ENCODE measurements around the gene TUBA8.
"Not testable (repeated sequence)": the region's sequence is repeated elsewhere in the genome, so short reads cannot be mapped to it uniquely, and the experiment has no call there.

Gene TUBA8

DNA sequence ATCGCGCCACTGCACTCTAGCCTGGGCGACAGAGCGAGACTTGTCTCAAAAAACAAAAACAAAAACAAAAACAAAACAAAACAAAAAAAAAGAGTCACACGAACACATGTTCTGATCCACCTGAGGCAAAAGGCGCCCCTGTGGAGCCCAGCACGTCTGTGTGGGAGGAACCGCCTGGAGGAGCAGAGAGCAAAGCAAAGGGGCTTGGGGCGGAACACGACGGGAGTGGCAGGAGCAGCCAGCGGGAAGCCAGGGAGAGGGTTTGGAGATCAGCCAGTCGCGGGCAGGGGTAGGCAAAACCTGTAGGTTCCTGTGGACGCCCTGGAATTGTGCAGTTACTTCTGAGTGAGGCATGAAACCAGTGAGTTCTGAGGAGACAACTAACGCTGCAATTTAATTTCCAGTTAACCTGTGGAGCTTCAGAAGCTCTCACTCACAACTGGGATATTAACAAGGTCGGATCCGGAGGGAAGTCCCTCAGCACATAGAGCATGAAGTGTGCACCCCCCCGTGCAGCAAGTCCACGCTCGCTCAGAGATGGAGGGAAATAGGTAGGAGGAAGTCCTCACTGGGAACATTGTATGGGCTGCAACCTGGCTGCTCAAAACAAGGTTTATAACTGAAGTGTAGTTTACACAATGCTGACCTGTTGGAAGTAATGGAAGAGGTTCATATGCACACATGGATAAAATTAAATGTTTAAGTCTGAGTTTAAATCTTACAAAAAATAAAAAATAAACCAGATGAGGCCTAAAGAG lies 26.1 kb downstream of the TUBA8 start:
- Mint-ChIP-seq H3K4me1 (no peaks in the 10 kb centered on the region), H3K9me3 (peaks cover 14% of the 10 kb centered on the region), H3K36me3 (ENCODE audit: low read depth) (peaks cover 11% of the 10 kb centered on the region), H3K27me3 (ENCODE audit: low read depth, poor library complexity) (peaks cover 8% of the 10 kb centered on the region), H3K4me3 (no peak overlapping the region), H3K27ac (no peak overlapping the region)
- TF ChIP-seq, protein P1, sequence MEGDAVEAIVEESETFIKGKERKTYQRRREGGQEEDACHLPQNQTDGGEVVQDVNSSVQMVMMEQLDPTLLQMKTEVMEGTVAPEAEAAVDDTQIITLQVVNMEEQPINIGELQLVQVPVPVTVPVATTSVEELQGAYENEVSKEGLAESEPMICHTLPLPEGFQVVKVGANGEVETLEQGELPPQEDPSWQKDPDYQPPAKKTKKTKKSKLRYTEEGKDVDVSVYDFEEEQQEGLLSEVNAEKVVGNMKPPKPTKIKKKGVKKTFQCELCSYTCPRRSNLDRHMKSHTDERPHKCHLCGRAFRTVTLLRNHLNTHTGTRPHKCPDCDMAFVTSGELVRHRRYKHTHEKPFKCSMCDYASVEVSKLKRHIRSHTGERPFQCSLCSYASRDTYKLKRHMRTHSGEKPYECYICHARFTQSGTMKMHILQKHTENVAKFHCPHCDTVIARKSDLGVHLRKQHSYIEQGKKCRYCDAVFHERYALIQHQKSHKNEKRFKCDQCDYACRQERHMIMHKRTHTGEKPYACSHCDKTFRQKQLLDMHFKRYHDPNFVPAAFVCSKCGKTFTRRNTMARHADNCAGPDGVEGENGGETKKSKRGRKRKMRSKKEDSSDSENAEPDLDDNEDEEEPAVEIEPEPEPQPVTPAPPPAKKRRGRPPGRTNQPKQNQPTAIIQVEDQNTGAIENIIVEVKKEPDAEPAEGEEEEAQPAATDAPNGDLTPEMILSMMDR (IDR thresholded peaks at IDR 0.05), result no peak
- no peak for DNase-seq

DNA sequence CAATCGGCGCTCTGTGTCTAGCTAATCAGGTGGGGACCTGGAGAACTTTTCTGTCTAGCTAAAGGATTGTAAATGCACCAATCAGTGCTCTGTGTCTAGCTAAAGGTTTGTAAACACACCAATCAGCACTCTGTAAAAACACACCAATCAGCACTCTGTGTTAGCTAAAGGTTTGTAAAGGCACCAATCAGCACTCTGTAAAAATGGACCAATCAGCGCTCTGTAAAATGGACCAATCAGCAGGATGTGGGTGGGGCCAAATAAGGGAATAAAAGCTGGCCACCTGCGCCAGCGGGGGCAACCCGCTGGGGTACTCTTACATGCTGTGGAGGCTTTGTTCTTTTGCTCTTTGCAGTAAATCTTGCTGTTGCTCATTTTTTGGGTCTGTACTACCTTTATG lies 30.4 kb downstream of the TUBA8 start:
- peaks cover 12% of the 10 kb centered on the region for H3K27me3 Mint-ChIP-seq (ENCODE audit: low read depth, poor library complexity)
- not testable (repeated sequence) for DNase-seq, H3K4me3 Mint-ChIP-seq, H3K27ac Mint-ChIP-seq, H3K4me1 Mint-ChIP-seq
- H3K36me3 Mint-ChIP-seq (ENCODE audit: low read depth), result peaks cover 11% of the 10 kb centered on the region
- H3K9me3 Mint-ChIP-seq, result peaks cover 25% of the 10 kb centered on the region

DNA sequence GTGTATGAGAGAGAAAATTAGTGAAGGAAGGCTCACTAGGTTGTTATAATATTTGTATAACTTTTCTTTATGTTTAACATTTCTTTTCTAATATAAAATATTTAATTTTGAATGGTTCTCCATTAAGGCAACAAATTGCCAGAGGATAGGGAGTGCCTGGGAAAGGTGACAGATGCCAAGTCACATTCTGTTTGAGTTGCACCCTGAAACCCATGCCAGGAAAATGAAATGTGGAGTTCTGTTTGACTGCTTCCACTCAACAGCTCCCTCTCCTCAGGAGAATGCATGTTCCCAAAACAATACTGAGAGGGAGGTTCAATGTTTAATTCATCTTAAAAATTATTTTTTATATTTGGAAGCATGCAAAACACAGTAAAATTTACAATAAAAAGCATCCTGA lies 33.5 kb downstream of the TUBA8 start:
- no peak overlapping the region for H3K27ac Mint-ChIP-seq
- H3K27me3 Mint-ChIP-seq (ENCODE audit: low read depth, poor library complexity), result peaks cover 41% of the 10 kb centered on the region
- no peak for DNase-seq
- TF ChIP-seq, protein P1 (IDR thresholded peaks at IDR 0.05), result no peak
- H3K9me3 Mint-ChIP-seq, result peaks cover 21% of the 10 kb centered on the region
- peaks cover 11% of the 10 kb centered on the region for H3K4me1 Mint-ChIP-seq
- peaks cover 4% of the 10 kb centered on the region for H3K36me3 Mint-ChIP-seq (ENCODE audit: low read depth)
- H3K4me3 Mint-ChIP-seq, result no peak overlapping the region

DNA sequence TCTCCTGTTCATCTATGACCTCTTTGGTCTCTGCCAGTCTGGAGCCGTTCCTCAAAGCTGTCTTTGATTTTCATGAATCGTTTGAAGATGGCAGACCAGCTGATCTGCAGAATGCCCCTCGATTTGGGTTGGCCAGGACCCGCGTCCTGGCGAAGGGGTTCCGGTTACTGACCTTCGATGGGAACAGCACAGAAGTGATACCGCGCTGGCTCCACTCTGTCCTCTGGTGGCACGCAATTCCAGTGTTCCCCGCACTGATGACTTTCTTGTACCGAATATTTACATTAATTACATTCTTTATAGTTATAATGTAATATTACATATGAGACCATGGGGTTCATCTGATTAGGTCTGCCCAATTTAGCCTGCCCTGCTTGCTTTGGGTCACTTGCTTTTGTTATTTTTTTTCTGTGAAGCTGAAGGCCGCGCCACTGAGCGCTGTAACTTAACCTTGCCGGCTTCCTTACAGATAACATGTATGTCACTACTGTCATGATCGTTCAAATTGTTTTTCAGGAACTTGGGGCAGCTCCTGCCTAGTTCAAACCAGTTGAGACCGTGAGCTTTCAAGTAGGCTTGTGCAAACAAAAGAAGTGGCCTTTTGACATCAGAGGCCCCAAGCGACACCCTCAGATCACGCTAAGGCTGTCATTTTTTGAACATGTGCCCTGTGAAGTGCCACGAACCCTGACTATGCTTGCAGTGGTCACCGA lies 35.2 kb downstream of the TUBA8 start:
- peaks cover 4% of the 10 kb centered on the region for H3K36me3 Mint-ChIP-seq (ENCODE audit: low read depth)
- peak overlapping the region; percentile 57 for H3K27ac Mint-ChIP-seq
- DNase-seq, result no peak
- H3K4me3 Mint-ChIP-seq, result no peak overlapping the region
- TF ChIP-seq, protein P1 (IDR thresholded peaks at IDR 0.05), result no peak
- peaks cover 11% of the 10 kb centered on the region for H3K4me1 Mint-ChIP-seq
- peaks cover 25% of the 10 kb centered on the region for H3K9me3 Mint-ChIP-seq
- H3K27me3 Mint-ChIP-seq (ENCODE audit: low read depth, poor library complexity), result peaks cover 59% of the 10 kb centered on the region

DNA sequence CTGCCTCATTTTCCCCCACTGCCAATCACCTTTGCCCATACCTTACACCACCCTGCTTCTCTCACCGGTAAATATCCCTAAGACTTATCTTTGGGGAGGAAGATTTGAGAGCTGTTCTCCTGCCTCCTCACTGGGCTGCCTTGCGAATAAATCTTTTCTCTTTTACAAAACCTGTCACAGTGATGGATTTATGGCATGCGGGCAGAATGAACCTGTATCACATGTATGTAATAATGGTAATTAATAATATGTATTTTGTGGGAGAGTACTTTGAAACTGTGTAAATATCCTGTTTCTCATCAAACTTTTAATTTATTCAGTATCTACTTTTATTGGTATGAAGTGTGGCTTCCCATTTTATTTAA lies 35.8 kb downstream of the TUBA8 start:
- no peak overlapping the region for H3K4me3 Mint-ChIP-seq
- TF ChIP-seq, protein P1 (IDR thresholded peaks at IDR 0.05), result no peak
- no peak for DNase-seq
- H3K4me1 Mint-ChIP-seq, result peaks cover 11% of the 10 kb centered on the region
- H3K9me3 Mint-ChIP-seq, result peaks cover 21% of the 10 kb centered on the region
- peak overlapping the region; percentile 57 for H3K27ac Mint-ChIP-seq
- peaks cover under 1% of the 10 kb centered on the region for H3K36me3 Mint-ChIP-seq (ENCODE audit: low read depth)
- peaks cover 62% of the 10 kb centered on the region for H3K27me3 Mint-ChIP-seq (ENCODE audit: low read depth, poor library complexity)

DNA sequence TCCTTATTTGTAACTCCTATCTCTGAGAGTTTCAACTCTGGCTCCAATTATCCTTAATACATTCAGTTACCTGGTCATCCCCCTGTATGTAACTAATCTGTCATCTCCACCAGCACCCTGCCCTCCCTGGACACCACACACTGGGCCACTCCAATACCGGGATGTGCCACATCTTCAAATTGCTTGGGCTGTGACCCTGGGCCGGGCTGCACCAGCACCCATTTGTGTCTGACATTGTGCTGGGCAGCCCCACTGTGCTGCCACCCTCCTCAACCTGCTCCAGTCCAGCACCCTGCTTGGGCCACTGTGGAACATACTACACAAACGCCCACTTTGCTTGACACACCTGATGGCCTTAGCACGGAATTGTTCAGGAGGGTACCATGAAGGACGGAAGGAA lies 37.2 kb downstream of the TUBA8 start:
- peaks cover 69% of the 10 kb centered on the region for H3K27me3 Mint-ChIP-seq (ENCODE audit: low read depth, poor library complexity)
- no peak for DNase-seq
- H3K9me3 Mint-ChIP-seq, result peaks cover 9% of the 10 kb centered on the region
- no peak overlapping the region for H3K4me3 Mint-ChIP-seq
- TF ChIP-seq, protein P1 (IDR thresholded peaks at IDR 0.05), result no peak
- no peaks in the 10 kb centered on the region for H3K36me3 Mint-ChIP-seq (ENCODE audit: low read depth)
- peaks cover 19% of the 10 kb centered on the region for H3K4me1 Mint-ChIP-seq
- H3K27ac Mint-ChIP-seq, result no peak overlapping the region

Data from nephron progenitor cell (in vitro differentiated cells).